ENCODE data around the gene GATC. TPM values are rescaled to one million over a fixed set of nuclear protein-coding genes. Genes with fewer than 3 reads are reported as not detected.

The GATC gene
- total RNA-seq, 2 donors from 2014 or later = 16.9 to 24.1 TPM

DNA sequence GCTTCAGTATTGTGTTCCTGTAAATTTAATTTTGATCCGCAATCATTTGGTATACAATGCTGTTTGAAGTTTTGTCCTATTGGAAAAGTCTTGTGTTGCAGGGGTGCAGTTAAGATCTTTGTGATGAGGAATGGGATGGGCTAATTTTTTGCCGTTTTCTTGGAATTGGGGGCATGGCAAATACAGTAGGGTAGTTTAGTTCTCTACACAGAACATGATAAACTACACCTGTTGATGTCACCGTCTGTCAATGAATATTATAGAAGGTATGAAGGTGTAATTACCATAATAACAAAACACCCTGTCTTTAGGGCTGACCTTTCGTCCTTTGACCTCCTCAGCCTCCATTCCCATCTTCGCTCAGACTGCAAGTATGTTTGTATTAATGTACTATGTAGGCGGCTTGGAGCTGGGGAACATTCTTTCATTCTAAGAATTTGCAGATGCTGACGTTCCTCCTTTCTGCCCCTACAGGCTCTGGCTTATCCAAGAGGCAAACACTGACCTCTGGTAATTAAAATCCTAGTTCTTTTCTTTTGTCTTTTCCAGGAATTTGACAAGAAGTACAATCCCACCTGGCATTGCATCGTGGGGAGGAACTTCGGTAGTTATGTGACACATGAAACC is 51.4 kb downstream of the GATC start:
- ATAC-seq (no peak), DNase-seq (no peak)
- Histone ChIP-seq H3K36me3 (replicated peaks in 1 of 2; ENCODE audit: insufficient read depth in 1 of 2, low read depth in 2 of 2) (no peaks in the 10 kb centered on the region), H3K9me3 (no peaks in the 10 kb centered on the region), H3K27me3 (no peaks in the 10 kb centered on the region), H3K27ac (no peak overlapping the region), H3K4me3 (peak overlapping the region; percentile 49 to 97), H3K4me1 (peaks cover 17% of the 10 kb centered on the region)
- intact Hi-C loops (cut with DNase I) = no loop called here
- TF ChIP-seq, protein P1, sequence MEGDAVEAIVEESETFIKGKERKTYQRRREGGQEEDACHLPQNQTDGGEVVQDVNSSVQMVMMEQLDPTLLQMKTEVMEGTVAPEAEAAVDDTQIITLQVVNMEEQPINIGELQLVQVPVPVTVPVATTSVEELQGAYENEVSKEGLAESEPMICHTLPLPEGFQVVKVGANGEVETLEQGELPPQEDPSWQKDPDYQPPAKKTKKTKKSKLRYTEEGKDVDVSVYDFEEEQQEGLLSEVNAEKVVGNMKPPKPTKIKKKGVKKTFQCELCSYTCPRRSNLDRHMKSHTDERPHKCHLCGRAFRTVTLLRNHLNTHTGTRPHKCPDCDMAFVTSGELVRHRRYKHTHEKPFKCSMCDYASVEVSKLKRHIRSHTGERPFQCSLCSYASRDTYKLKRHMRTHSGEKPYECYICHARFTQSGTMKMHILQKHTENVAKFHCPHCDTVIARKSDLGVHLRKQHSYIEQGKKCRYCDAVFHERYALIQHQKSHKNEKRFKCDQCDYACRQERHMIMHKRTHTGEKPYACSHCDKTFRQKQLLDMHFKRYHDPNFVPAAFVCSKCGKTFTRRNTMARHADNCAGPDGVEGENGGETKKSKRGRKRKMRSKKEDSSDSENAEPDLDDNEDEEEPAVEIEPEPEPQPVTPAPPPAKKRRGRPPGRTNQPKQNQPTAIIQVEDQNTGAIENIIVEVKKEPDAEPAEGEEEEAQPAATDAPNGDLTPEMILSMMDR (IDR thresholded peaks at IDR 0.05) = no peak
- no peak for TF ChIP-seq POLR2A (IDR thresholded peaks at IDR 0.05)
- WGBS, 2 donors = 18 to 31% methylated on average over 9 of the region's 9 CpGs

DNA sequence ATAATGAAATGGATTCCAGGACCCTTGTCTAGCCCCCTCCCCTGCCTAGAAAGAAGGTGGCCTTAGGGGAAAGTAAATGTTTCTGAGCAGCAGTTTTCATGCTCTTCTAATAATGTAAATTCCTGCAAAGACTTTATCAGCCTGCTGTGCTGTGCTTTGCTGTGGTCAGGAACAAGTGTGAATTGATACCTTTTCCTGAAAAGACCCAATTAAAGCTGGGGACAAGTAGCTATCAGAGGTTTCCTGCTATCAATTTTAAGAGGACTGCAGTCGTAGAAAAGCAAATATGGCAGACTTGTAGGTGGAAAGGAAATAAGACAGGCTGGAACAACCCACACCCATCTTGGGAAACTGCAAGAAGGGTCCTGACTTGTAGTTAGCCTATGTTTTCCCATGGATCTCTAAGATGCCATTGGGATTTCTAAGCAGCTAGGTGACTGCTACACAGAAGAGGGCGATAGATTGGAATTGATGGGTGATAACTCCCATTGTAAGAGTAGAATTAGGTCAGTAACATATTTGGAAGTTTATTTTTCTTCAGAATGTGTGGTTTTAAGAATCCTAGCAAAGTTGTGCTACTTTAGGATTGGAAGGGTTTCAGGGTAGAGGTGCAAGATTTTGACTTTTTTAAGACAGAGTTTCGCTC is 52.7 kb downstream of the GATC start:
- WGBS, 2 donors = 61 to 69% methylated on average over 3 of the region's 3 CpGs
- no peaks in the 10 kb centered on the region for H3K9me3 ChIP-seq
- H3K27me3 ChIP-seq = no peaks in the 10 kb centered on the region
- intact Hi-C loops (cut with DNase I) = no loop called here
- DNase-seq = no peak
- no peak overlapping the region for H3K4me3 ChIP-seq
- no peak for ATAC-seq
- H3K36me3 ChIP-seq (replicated peaks in 1 of 2; ENCODE audit: insufficient read depth in 1 of 2, low read depth in 2 of 2) = peaks cover 0 to 4% of the 10 kb centered on the region in 2 donors
- no peak for TF ChIP-seq POLR2A (IDR thresholded peaks at IDR 0.05)
- TF ChIP-seq, protein P1 (IDR thresholded peaks at IDR 0.05) = no peak
- H3K27ac ChIP-seq = peak overlapping the region in 1 of 4 donors; percentile 3
- H3K4me1 ChIP-seq = peaks cover 17% of the 10 kb centered on the region

DNA sequence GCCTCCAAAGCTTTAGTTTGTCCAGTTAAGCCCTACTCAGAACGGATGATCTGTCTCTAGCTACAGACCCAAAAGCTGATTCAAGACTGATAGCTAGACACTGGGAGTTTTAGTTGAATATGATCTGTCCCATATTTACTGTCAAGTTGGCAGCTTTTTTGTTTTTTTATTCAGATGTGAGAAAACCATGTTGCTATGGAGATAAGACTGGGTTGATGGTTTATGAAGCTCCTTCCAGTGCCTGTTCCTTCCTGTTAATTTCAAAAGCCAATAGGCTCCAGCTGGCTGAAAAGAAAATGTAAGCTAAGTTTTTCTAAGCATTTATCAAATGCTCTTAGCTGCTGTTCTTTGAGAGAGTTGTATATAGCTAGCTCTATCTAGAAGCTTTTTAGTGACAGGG is 54.3 kb downstream of the GATC start:
- Histone ChIP-seq H3K36me3 (replicated peaks in 1 of 2; ENCODE audit: insufficient read depth in 1 of 2, low read depth in 2 of 2) (peaks cover 0 to 4% of the 10 kb centered on the region in 2 donors), H3K27me3 (no peaks in the 10 kb centered on the region), H3K9me3 (no peaks in the 10 kb centered on the region), H3K4me1 (peaks cover 12% of the 10 kb centered on the region), H3K27ac (no peak overlapping the region), H3K4me3 (no peak overlapping the region)
- 81 to 100% methylated on average over 1 of the region's 1 CpG for WGBS, 2 donors
- TF ChIP-seq, protein P1 (IDR thresholded peaks at IDR 0.05) = no peak
- TF ChIP-seq POLR2A (IDR thresholded peaks at IDR 0.05) = no peak
- ATAC-seq (no peak), DNase-seq (no peak)
- intact Hi-C loops (cut with DNase I) = no loop called here

DNA sequence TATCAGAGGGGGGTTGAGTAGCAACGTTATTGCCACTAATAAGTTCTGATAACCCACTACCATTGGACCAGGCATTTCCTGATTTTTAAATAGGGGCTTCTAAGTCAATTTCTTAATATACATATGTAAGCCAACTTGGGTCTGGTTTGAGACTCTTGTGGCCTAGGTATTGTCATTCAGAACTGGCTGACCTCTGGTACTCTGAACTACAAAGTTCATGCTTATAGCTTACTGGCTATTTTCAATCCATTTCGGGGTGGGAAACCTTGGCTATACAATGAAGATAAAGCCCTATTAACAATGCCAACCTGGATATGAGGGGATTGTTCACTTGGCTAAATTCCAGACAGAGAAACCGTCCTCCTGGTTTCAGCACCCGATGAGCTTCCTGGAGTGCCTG is 58.3 kb downstream of the GATC start:
- Histone ChIP-seq H3K27ac (no peak overlapping the region), H3K4me1 (no peaks in the 10 kb centered on the region), H3K36me3 (replicated peaks in 1 of 2; ENCODE audit: insufficient read depth in 1 of 2, low read depth in 2 of 2) (peaks cover 5 to 10% of the 10 kb centered on the region in 2 donors), H3K27me3 (no peaks in the 10 kb centered on the region), H3K9me3 (no peaks in the 10 kb centered on the region), H3K4me3 (no peak overlapping the region)
- TF ChIP-seq, protein P1 (IDR thresholded peaks at IDR 0.05) = no peak
- no peak for TF ChIP-seq POLR2A (IDR thresholded peaks at IDR 0.05)
- 81 to 83% methylated on average over 4 of the region's 4 CpGs for WGBS, 2 donors
- ATAC-seq = no peak
- intact Hi-C loops (cut with DNase I) = no loop called here
- DNase-seq = no peak

DNA sequence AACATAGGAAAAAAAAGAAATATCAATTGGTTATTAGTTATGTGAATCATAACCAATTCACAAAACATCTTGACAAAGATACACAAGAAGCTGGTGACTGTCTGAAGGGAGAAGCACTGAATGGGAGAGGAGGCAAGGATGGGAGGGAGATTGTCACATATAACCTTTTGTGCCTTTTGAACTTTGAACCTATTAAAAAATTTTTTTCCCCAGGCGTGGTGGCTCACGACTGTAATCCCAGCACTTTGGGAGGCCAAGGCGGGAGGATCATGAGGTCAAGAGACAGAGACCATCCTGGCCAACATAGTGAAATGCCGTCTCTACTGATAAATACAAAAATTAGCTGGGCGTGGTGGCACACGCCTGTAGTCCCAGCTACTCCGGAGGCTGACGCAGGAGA is 62.3 kb downstream of the GATC start:
- no peaks in the 10 kb centered on the region for H3K9me3 ChIP-seq
- TF ChIP-seq POLR2A (IDR thresholded peaks at IDR 0.05) = no peak
- TF ChIP-seq, protein P1 (IDR thresholded peaks at IDR 0.05) = no peak
- H3K27ac ChIP-seq = no peak overlapping the region
- no peaks in the 10 kb centered on the region for H3K27me3 ChIP-seq
- H3K36me3 ChIP-seq (replicated peaks in 1 of 2; ENCODE audit: insufficient read depth in 1 of 2, low read depth in 2 of 2) = peaks cover 5 to 14% of the 10 kb centered on the region in 2 donors
- intact Hi-C loops (cut with DNase I) = no loop called here
- H3K4me1 ChIP-seq = no peaks in the 10 kb centered on the region
- H3K4me3 ChIP-seq = no peak overlapping the region
- DNase-seq = no peak
- ATAC-seq = no peak
- 90 to 91% methylated on average over 8 of the region's 8 CpGs for WGBS, 2 donors

All from body of pancreas (tissue), 4 donors.